ENCODE data around the gene CTSE. TPM values are rescaled to one million over a fixed set of nuclear protein-coding genes. Genes with fewer than 3 reads are reported as not detected.

CTSE gene
- total RNA-seq, 1 experiment from 2014 or later = 0.48 TPM

- no peak overlapping the region for H3K4me3 Mint-ChIP-seq (ENCODE audit: unreplicated experiment)
- ChIA-PET POLR2A (no interaction called here), CTCF (no interaction called here)
- DNase-seq = no peak
- no peak overlapping the region for H3K27ac Mint-ChIP-seq (ENCODE audit: unreplicated experiment)
- no TSS peak for BruUV-seq (replicated peaks)
- H3K9me3 ChIP-seq = no peaks in the 10 kb centered on the region; the same call in 1 of the 2 replicates
- H3K36me3 ChIP-seq (ENCODE audit: control insufficient read depth, insufficient read depth, low read length) = no peaks in the 10 kb centered on the region
- H3K4me1 ChIP-seq = peaks cover 8% of the 10 kb centered on the region; the same call in 1 of the 2 replicates
- H3K27me3 Mint-ChIP-seq (ENCODE audit: insufficient read depth, unreplicated experiment) = peaks cover 4% of the 10 kb centered on the region
- intact Hi-C loops (cut with micrococcal nuclease; ENCODE audit: unreplicated experiment) = no loop called here
- no peak overlapping the region for H3K4me3 ChIP-seq (ENCODE audit: low read depth, low read length)
- no peaks in the 10 kb centered on the region for H3K36me3 Mint-ChIP-seq (ENCODE audit: insufficient read depth, unreplicated experiment)
- H3K9me3 Mint-ChIP-seq (ENCODE audit: unreplicated experiment) = no peaks in the 10 kb centered on the region
- no peaks in the 10 kb centered on the region for H3K27me3 ChIP-seq (replicated peaks; ENCODE audit: control insufficient read depth, insufficient read depth, low read length)
- TF ChIP-seq CTCF (IDR thresholded peaks at IDR 0.05; ENCODE audit: insufficient read depth in 1 of 2, low read depth in 1 of 2, low read length in 1 of 2, severe bottlenecking in 1 of 2, unreplicated experiment in 1 of 2) = no peak
- H3K4me1 Mint-ChIP-seq (ENCODE audit: low read depth, unreplicated experiment) = peaks cover 11% of the 10 kb centered on the region
Measured at GRCh38 chr1:206022766-206023165, 929 bp downstream of the CTSE start.

- H3K4me3 Mint-ChIP-seq (ENCODE audit: unreplicated experiment) = no peak overlapping the region
- H3K9me3 Mint-ChIP-seq (ENCODE audit: unreplicated experiment) = no peaks in the 10 kb centered on the region
- Histone ChIP-seq H3K4me1 (peaks cover 8% of the 10 kb centered on the region; the same call in 1 of the 2 replicates), H3K9me3 (no peaks in the 10 kb centered on the region; the same call in 1 of the 2 replicates), H3K4me3 (ENCODE audit: low read depth, low read length) (no peak overlapping the region), H3K36me3 (ENCODE audit: control insufficient read depth, insufficient read depth, low read length) (no peaks in the 10 kb centered on the region), H3K27me3 (replicated peaks; ENCODE audit: control insufficient read depth, insufficient read depth, low read length) (no peaks in the 10 kb centered on the region)
- peaks cover 11% of the 10 kb centered on the region for H3K4me1 Mint-ChIP-seq (ENCODE audit: low read depth, unreplicated experiment)
- POLR2A ChIA-PET = no interaction called here
- H3K27ac Mint-ChIP-seq (ENCODE audit: unreplicated experiment) = no peak overlapping the region
- H3K36me3 Mint-ChIP-seq (ENCODE audit: insufficient read depth, unreplicated experiment) = no peaks in the 10 kb centered on the region
- intact Hi-C loops (cut with micrococcal nuclease; ENCODE audit: unreplicated experiment) = no loop called here
- BruUV-seq (replicated peaks) = no TSS peak
- no peaks in the 10 kb centered on the region for H3K27me3 Mint-ChIP-seq (ENCODE audit: insufficient read depth, unreplicated experiment)
- TF ChIP-seq CTCF (IDR thresholded peaks at IDR 0.05; ENCODE audit: insufficient read depth in 1 of 2, low read depth in 1 of 2, low read length in 1 of 2, severe bottlenecking in 1 of 2, unreplicated experiment in 1 of 2) = no peak
- CTCF ChIA-PET = no interaction called here
- DNase-seq = no peak
Measured at GRCh38 chr1:206021626-206022365, 1.9 kb downstream of the CTSE start.

- H3K4me1 ChIP-seq = peaks cover 7% of the 10 kb centered on the region; the same call in 1 of the 2 replicates
- no peak for TF ChIP-seq CTCF (IDR thresholded peaks at IDR 0.05; ENCODE audit: insufficient read depth in 1 of 2, low read depth in 1 of 2, low read length in 1 of 2, severe bottlenecking in 1 of 2, unreplicated experiment in 1 of 2)
- H3K4me3 ChIP-seq (ENCODE audit: low read depth, low read length) = no peak overlapping the region
- no peaks in the 10 kb centered on the region for H3K36me3 ChIP-seq (ENCODE audit: control insufficient read depth, insufficient read depth, low read length)
- no peak for DNase-seq
- ChIA-PET CTCF (interaction anchor here (0.5 to 1.5 kb wide), 2 partner anchors 85 to 368 kb away, joined by 4 to 6 read pairs; no protein-coding TSS in a partner anchor), POLR2A (no interaction called here)
- H3K27ac Mint-ChIP-seq (ENCODE audit: unreplicated experiment) = no peak overlapping the region
- H3K9me3 Mint-ChIP-seq (ENCODE audit: unreplicated experiment) = no peaks in the 10 kb centered on the region
- H3K36me3 Mint-ChIP-seq (ENCODE audit: insufficient read depth, unreplicated experiment) = no peaks in the 10 kb centered on the region
- H3K27me3 ChIP-seq (replicated peaks; ENCODE audit: control insufficient read depth, insufficient read depth, low read length) = no peaks in the 10 kb centered on the region
- H3K4me3 Mint-ChIP-seq (ENCODE audit: unreplicated experiment) = no peak overlapping the region
- H3K27me3 Mint-ChIP-seq (ENCODE audit: insufficient read depth, unreplicated experiment) = no peaks in the 10 kb centered on the region
- intact Hi-C loops (cut with micrococcal nuclease; ENCODE audit: unreplicated experiment) = no loop called here
- peaks cover 11% of the 10 kb centered on the region for H3K4me1 Mint-ChIP-seq (ENCODE audit: low read depth, unreplicated experiment)
- no TSS peak for BruUV-seq (replicated peaks)
- no peaks in the 10 kb centered on the region; the same call in 1 of the 2 replicates for H3K9me3 ChIP-seq
Measured at GRCh38 chr1:206021008-206021625, 2.6 kb downstream of the CTSE start.

Measured in Caco-2 (cell line).